Glutamatergic neuron (in vitro differentiated cells): Measurements from ENCODE around the gene RBM44. TPM values are rescaled to one million over a fixed set of nuclear protein-coding genes. Genes with fewer than 3 reads are reported as not detected.

Experiments
- DNase-seq: peaks from one replicate; pipeline ENCODE4 v3.0.0; 2022
- H3K27ac Mint-ChIP-seq: one replicate; pipeline ENCODE4 v1.8.0; 2020; ENCODE audit warnings: mild to moderate bottlenecking, mixed read lengths, inconsistent platforms; ENCODE audit not compliant: unreplicated experiment
- H3K27me3 Mint-ChIP-seq: one replicate; pipeline ENCODE4 v1.8.0; 2020; ENCODE audit warnings: mild to moderate bottlenecking, moderate library complexity, mixed read lengths, inconsistent platforms; ENCODE audit not compliant: unreplicated experiment
- H3K36me3 Mint-ChIP-seq: one replicate; pipeline ENCODE4 v1.8.0; 2020; ENCODE audit warnings: mild to moderate bottlenecking, mixed read lengths, inconsistent platforms; ENCODE audit not compliant: unreplicated experiment
- H3K4me1 Mint-ChIP-seq: one replicate; pipeline ENCODE4 v1.8.0; 2020; ENCODE audit warnings: mild to moderate bottlenecking, low read depth, mixed read lengths, inconsistent platforms; ENCODE audit not compliant: unreplicated experiment
- H3K4me3 Mint-ChIP-seq: one replicate; pipeline ENCODE4 v1.8.0; 2020; ENCODE audit warnings: mild to moderate bottlenecking, mixed read lengths, inconsistent platforms; ENCODE audit not compliant: unreplicated experiment
- H3K9me3 Mint-ChIP-seq: one replicate; pipeline ENCODE4 v1.8.0; 2020; ENCODE audit warnings: mild to moderate bottlenecking, moderate library complexity, mixed read lengths, inconsistent platforms; ENCODE audit not compliant: unreplicated experiment
- CTCF ChIP-seq: fragments of 200-600 bp; sonication (generic); IDR thresholded peaks from one replicate; pipeline ENCODE4 v1.5.0; 2021; ENCODE audit not compliant: partially characterized antibody, unreplicated experiment
- total RNA-seq: library from RNA; stranded (reverse); fragmentation: NEBNext Ultra II Directional; extraction: Animal tissue kit (Norgen Biotek cat#: 25700); gene quantifications from one replicate; pipeline ENCODE4 v1.2.1, GENCODE V29; 2021; ENCODE audit not compliant: unreplicated experiment

RBM44 gene
- total RNA-seq, 1 donor from 2014 or later = 1.3 TPM

DNA sequence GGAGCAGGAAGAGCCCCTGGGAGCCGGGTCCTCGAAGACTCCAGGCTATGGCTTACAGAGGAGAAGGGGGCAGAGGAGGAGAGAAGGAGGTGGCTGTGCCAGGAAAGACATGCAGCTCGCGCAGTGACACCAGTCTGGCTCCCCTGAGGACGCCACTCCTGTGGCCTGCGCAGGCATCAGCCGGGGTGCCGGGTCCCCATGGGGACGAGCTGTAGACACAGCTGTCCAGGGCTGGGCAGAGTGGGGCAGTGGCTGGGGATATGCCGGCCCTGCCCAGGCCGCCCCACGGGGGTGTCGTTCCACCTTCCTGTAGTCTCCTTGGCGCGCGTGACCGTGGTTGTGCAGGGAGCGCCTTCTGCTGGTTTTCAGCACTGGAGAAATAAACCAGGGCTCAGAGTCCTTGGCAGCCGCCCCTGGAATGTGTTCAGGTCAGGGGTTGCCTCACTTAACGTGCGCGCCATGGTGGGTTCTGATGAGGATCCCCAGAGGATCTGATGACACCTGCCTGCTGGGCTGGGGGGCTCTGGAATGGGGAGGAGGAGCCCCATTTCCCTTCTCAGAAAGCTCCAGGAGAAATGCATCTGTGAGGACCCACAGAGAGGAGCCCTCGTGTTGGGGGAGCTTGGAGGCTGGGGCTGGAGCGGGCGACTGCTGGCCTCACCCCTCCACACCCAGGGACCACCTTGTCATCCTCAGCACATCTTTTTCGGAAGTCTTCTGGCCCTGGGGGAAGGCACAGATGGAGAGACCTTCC is 87.5 kb downstream of the RBM44 start:
- no peak overlapping the region for H3K4me3 Mint-ChIP-seq

DNA sequence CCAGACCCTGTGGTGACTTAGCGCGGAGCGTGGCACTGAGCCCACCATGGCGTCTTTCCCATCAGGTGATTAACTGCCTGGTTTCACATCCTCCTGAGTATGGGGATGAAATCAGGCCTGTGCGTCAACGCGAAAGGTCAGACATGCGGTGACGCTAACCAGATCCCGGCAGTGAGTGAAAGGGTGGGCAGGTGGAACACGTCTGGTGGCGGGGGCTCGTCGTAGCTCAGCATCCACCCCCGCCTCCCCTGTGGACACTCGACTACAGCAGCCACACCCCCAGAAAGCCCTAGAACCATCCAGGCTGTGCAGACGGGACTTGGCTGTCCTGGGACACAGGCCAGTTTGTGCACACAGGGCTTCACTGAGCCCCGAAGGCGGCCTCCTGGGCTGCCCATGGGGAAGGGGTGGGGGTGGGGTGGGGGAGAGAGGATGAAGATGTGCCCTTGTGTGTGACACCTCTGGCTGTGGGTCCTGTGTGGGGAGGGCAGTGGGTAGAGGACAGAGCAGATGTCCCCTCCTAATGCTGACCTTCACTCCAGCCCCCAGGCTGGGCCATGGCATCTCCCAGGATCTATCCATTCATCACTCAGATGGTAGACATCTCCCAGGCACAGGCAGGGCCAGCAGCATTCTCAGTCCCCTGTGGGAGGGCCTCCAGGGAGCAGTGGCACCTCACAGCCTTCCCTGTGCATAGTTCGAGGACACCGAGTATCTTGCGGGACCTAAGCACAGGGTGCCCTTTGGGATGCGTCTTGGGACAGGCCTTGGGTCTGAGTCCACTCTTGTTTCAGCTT is 88.3 kb downstream of the RBM44 start:
- H3K27me3 Mint-ChIP-seq = peaks cover 4% of the 10 kb centered on the region
- peaks cover 9% of the 10 kb centered on the region for H3K9me3 Mint-ChIP-seq
- no peak overlapping the region for H3K4me3 Mint-ChIP-seq
- no peak for TF ChIP-seq CTCF
- H3K27ac Mint-ChIP-seq = no peak overlapping the region
- peaks cover under 1% of the 10 kb centered on the region for H3K36me3 Mint-ChIP-seq
- no peak for DNase-seq
- H3K4me1 Mint-ChIP-seq = peaks cover 9% of the 10 kb centered on the region

More for the DNA sequence above, 87.5 kb downstream of the RBM44 start:
- H3K4me1 Mint-ChIP-seq = peaks cover 9% of the 10 kb centered on the region
- DNase-seq = no peak
- peaks cover 10% of the 10 kb centered on the region for H3K9me3 Mint-ChIP-seq
- H3K36me3 Mint-ChIP-seq = peaks cover 8% of the 10 kb centered on the region
- no peak for TF ChIP-seq CTCF
- H3K27me3 Mint-ChIP-seq = peaks cover 4% of the 10 kb centered on the region
- no peak overlapping the region for H3K27ac Mint-ChIP-seq

- Mint-ChIP-seq H3K27me3 (peaks cover 4% of the 10 kb centered on the region), H3K4me3 (no peak overlapping the region), H3K27ac (no peak overlapping the region), H3K9me3 (peaks cover 6% of the 10 kb centered on the region), H3K4me1 (peaks cover 13% of the 10 kb centered on the region), H3K36me3 (no peaks in the 10 kb centered on the region)
- TF ChIP-seq CTCF = no peak
- DNase-seq = no peak
Measured at GRCh38 chr2:237888389-237888788, 89.8 kb downstream of the RBM44 start.

- Mint-ChIP-seq H3K4me1 (peaks cover 12% of the 10 kb centered on the region), H3K4me3 (no peak overlapping the region), H3K27me3 (peaks cover 3% of the 10 kb centered on the region), H3K27ac (peak overlapping the region; percentile 34), H3K9me3 (peaks cover 5% of the 10 kb centered on the region), H3K36me3 (no peaks in the 10 kb centered on the region)
- no peak for TF ChIP-seq CTCF
- DNase-seq = no peak
Measured at GRCh38 chr2:237889016-237889415, 90.4 kb downstream of the RBM44 start.

GRCh38 chr2:237889811-237890210 is 91.2 kb downstream of the RBM44 start:
- Mint-ChIP-seq H3K27me3 (no peaks in the 10 kb centered on the region), H3K36me3 (no peaks in the 10 kb centered on the region), H3K9me3 (peaks cover 2% of the 10 kb centered on the region), H3K4me3 (no peak overlapping the region), H3K27ac (no peak overlapping the region), H3K4me1 (peaks cover 12% of the 10 kb centered on the region)
- no peak for TF ChIP-seq CTCF
- no peak for DNase-seq
